GM18873 (cell line): Measurements from ENCODE around the gene TUFT1.
"Not testable (repeated sequence)": the region's sequence is repeated elsewhere in the genome, so short reads cannot be mapped to it uniquely, and the experiment has no call there.

ENCODE experiments used
- ATAC-seq: cut with Tn5 transposase; IDR thresholded peaks from one replicate; pipeline ENCODE4 v1.9.1; 2021; ENCODE audit warnings: mild to moderate bottlenecking, moderate library complexity, moderate number of reproducible peaks; ENCODE audit not compliant: unreplicated experiment, low FRiP score

Gene TUFT1

GRCh38 chr1:151611832-151612500 lies 71.9 kb downstream of the TUFT1 start, which contains the start of gene SNX27:
Gene SNX27 (plus strand): TSS chr1:151612050. CDS start chr1:151612202, 152 bp downstream.
- ATAC-seq: peak; percentile 87

GRCh38 chr1:151612501-151613281 lies 72.6 kb downstream of the TUFT1 start:
- ATAC-seq: no peak

GRCh38 chr1:151613282-151613780 lies 73.2 kb downstream of the TUFT1 start:
- no peak for ATAC-seq

GRCh38 chr1:151615711-151616504 lies 75.8 kb downstream of the TUFT1 start:
- ATAC-seq: no peak

- no peak for ATAC-seq
Measured at GRCh38 chr1:151616505-151616849, 76.4 kb downstream of the TUFT1 start.

GRCh38 chr1:151618003-151618402 lies 77.9 kb downstream of the TUFT1 start:
- no peak for ATAC-seq

- ATAC-seq: no peak
Measured at GRCh38 chr1:151618470-151618869, 78.4 kb downstream of the TUFT1 start.

GRCh38 chr1:151618996-151619395 lies 78.9 kb downstream of the TUFT1 start:
- ATAC-seq: not testable (repeated sequence)

GRCh38 chr1:151619489-151620093 lies 79.5 kb downstream of the TUFT1 start:
- ATAC-seq: no peak

- no peak for ATAC-seq
Measured at GRCh38 chr1:151620286-151620685, 80.2 kb downstream of the TUFT1 start.

GRCh38 chr1:151621351-151621750 lies 81.2 kb downstream of the TUFT1 start:
- ATAC-seq: no peak

GRCh38 chr1:151624783-151625182 lies 84.7 kb downstream of the TUFT1 start:
- ATAC-seq: no peak

GRCh38 chr1:151626740-151627334 lies 86.7 kb downstream of the TUFT1 start:
- no peak for ATAC-seq

- ATAC-seq: no peak
Measured at GRCh38 chr1:151629278-151629677, 89.2 kb downstream of the TUFT1 start.
